Measurements from ENCODE around the gene LRPAP1. TPM values are rescaled to one million over a fixed set of nuclear protein-coding genes. Genes with fewer than 3 reads are reported as not detected.

LRPAP1 gene
- total RNA-seq, 1 experiment from 2014 or later = 109 TPM

DNA sequence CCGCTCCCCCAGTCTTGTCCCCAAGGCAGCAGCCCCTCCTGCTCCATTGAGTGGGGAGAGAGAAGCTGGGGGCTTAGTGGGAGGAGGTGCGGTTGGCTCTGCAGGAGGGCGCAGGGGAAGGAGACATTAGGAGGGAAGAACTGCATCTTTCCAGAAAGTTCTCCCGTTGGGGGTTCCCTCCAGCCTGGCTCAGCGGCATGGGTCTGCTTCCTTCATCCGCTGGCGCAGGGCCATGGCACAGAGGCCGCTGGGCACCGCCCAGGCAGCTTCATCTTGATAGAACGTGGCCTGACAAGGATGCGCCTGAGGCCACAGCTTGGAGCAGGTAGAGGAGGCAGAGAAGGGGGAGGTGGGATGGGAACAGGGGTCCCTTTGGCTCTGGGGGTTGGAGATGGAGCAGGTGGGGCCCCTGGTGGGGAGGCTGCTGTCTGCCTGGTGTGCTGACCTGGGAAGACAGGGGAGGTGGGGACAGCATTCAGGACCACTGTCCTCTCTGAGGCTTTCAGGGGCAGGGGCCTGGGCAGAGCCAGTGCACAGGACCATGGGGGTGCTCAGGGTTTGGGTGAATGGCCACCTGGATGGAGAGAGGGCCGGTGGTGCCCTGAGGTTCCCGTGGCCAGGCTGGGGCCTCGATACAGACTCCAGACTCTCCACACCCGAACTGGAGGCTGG lies 57.0 kb downstream of the LRPAP1 start:
- intact Hi-C loops (cut with micrococcal nuclease) = no loop called here
- H3K27ac ChIP-seq (ENCODE audit: low read depth, low read length) = no peak overlapping the region
- H3K9ac ChIP-seq (ENCODE audit: low read length) = no peak overlapping the region
- H3K9me2 ChIP-seq (ENCODE audit: insufficient read depth) = no peaks in the 10 kb centered on the region
- no peaks in the 10 kb centered on the region for H4K20me1 ChIP-seq (ENCODE audit: insufficient read depth)
- no peak overlapping the region for H2AFZ ChIP-seq (ENCODE audit: low read depth, low read length, poor library complexity, severe bottlenecking)
- H3K4me2 ChIP-seq (ENCODE audit: low read length) = no peak overlapping the region
- POLR2A ChIA-PET = no interaction called here
- BruUV-seq (replicated peaks) = no TSS peak
- H3K4me1 ChIP-seq (ENCODE audit: control insufficient read depth in 1 of 2, insufficient read depth in 2 of 2, low read length in 2 of 2) = no peaks in the 10 kb centered on the region
- CTCF ChIA-PET = no interaction called here
- no peak for TF ChIP-seq ZNF274 (IDR thresholded peaks at IDR 0.05; ENCODE audit: low read depth, low read length)
- no peak for TF ChIP-seq ZFX (IDR thresholded peaks at IDR 0.05)
- no peak for TF ChIP-seq CEBPB (IDR thresholded peaks at IDR 0.05; ENCODE audit: low read depth)
- TF ChIP-seq, protein P1, sequence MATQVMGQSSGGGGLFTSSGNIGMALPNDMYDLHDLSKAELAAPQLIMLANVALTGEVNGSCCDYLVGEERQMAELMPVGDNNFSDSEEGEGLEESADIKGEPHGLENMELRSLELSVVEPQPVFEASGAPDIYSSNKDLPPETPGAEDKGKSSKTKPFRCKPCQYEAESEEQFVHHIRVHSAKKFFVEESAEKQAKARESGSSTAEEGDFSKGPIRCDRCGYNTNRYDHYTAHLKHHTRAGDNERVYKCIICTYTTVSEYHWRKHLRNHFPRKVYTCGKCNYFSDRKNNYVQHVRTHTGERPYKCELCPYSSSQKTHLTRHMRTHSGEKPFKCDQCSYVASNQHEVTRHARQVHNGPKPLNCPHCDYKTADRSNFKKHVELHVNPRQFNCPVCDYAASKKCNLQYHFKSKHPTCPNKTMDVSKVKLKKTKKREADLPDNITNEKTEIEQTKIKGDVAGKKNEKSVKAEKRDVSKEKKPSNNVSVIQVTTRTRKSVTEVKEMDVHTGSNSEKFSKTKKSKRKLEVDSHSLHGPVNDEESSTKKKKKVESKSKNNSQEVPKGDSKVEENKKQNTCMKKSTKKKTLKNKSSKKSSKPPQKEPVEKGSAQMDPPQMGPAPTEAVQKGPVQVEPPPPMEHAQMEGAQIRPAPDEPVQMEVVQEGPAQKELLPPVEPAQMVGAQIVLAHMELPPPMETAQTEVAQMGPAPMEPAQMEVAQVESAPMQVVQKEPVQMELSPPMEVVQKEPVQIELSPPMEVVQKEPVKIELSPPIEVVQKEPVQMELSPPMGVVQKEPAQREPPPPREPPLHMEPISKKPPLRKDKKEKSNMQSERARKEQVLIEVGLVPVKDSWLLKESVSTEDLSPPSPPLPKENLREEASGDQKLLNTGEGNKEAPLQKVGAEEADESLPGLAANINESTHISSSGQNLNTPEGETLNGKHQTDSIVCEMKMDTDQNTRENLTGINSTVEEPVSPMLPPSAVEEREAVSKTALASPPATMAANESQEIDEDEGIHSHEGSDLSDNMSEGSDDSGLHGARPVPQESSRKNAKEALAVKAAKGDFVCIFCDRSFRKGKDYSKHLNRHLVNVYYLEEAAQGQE (IDR thresholded peaks at IDR 0.05; ENCODE audit: low read depth) = no peak
- no peak for TF ChIP-seq CTCF (IDR thresholded peaks at IDR 0.05 in 2 of 3, conservative IDR thresholded peaks at IDR 0.05 in 1 of 3; ENCODE audit: borderline replicate concordance in 1 of 3, insufficient read depth in 1 of 3, low read depth in 2 of 3, low read length in 2 of 3)
- TF ChIP-seq POLR2AphosphoS5 (IDR thresholded peaks at IDR 0.05; ENCODE audit: low read depth, low read length) = no peak
- no peak for TF ChIP-seq SRF (IDR thresholded peaks at IDR 0.05; ENCODE audit: low read depth)
- TF ChIP-seq FOSL1 (IDR thresholded peaks at IDR 0.05; ENCODE audit: low read depth) = no peak
- no peak for TF ChIP-seq JUND (IDR thresholded peaks at IDR 0.05)
- no peaks in the 10 kb centered on the region for H3K27me3 ChIP-seq (ENCODE audit: insufficient read depth, low read length)
- no peaks in the 10 kb centered on the region for H3K79me2 ChIP-seq (ENCODE audit: insufficient read depth, low read length)
- no peak overlapping the region for H3K4me3 ChIP-seq (replicated peaks in 1 of 2; ENCODE audit: low read depth in 1 of 2, low read length in 2 of 2)
- no peaks in the 10 kb centered on the region for H3K9me3 ChIP-seq (ENCODE audit: control insufficient read depth in 1 of 2, insufficient read depth in 1 of 2, low read depth in 1 of 2, low read length in 2 of 2)
- no peaks in the 10 kb centered on the region for H3K36me3 ChIP-seq (ENCODE audit: control insufficient read depth in 1 of 2, insufficient read depth in 2 of 2, low read length in 2 of 2)
- no peak for ATAC-seq
- RAD21 ChIA-PET (ENCODE audit: low non-redundant PET in 1 of 2, low total read pairs in 2 of 2, uncharacterized antibody in 2 of 2, unreplicated experiment in 2 of 2) = no interaction called here
- DNase-seq (ENCODE audit: low read depth, low spot score) = no peak

All from HCT116 (cell line).